SH-SY5Y (cell line): ENCODE measurements around the gene SLC22A4.

Experiments
- GATA2 ChIP-seq: IDR thresholded peaks from 2 replicates; pipeline ENCODE4 v1.6.1; 2011; ENCODE audit warnings: mild to moderate bottlenecking, low read depth, low read length
- GATA3 ChIP-seq: IDR thresholded peaks from 2 replicates; pipeline ENCODE4 v1.6.1; 2011; ENCODE audit warnings: low read depth, mild to moderate bottlenecking, low read length, moderate library complexity

DNA sequence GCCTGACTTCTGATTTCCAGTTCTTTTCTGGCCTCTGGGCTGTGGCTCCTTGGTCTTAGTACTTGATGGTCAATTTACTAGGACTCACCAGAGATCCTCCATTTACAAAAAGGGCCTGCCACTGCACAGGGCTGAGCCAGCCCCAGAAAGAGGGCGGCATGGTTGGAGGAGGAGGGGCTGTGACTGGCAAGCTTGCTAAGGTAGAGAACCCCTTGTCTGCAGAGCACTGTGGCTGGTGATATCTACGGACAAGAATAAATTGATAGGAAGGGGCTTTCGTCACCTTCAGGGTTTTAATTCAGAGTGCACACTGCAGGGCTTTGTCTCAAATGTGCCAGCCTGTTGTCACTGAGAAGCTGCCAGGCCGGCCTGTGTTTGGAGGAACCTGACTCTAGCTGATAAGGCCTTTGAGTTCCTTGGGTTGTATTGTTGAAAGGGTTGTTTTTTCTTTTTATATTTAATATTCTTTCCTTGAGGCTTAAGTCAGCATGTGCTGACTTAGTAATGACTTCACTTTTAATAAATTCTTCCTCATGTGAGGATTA is 90.4 kb downstream of the SLC22A4 start:
- TF ChIP-seq GATA2 (no peak), GATA3 (no peak)
